ENCODE measurements around the gene NOX5.
"Not testable (repeated sequence)": the region's sequence is repeated elsewhere in the genome, so short reads cannot be mapped to it uniquely, and the experiment has no call there.

Gene NOX5, protein sequence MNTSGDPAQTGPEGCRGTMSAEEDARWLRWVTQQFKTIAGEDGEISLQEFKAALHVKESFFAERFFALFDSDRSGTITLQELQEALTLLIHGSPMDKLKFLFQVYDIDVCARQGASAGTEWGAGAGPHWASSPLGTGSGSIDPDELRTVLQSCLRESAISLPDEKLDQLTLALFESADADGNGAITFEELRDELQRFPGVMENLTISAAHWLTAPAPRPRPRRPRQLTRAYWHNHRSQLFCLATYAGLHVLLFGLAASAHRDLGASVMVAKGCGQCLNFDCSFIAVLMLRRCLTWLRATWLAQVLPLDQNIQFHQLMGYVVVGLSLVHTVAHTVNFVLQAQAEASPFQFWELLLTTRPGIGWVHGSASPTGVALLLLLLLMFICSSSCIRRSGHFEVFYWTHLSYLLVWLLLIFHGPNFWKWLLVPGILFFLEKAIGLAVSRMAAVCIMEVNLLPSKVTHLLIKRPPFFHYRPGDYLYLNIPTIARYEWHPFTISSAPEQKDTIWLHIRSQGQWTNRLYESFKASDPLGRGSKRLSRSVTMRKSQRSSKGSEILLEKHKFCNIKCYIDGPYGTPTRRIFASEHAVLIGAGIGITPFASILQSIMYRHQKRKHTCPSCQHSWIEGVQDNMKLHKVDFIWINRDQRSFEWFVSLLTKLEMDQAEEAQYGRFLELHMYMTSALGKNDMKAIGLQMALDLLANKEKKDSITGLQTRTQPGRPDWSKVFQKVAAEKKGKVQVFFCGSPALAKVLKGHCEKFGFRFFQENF

DNA sequence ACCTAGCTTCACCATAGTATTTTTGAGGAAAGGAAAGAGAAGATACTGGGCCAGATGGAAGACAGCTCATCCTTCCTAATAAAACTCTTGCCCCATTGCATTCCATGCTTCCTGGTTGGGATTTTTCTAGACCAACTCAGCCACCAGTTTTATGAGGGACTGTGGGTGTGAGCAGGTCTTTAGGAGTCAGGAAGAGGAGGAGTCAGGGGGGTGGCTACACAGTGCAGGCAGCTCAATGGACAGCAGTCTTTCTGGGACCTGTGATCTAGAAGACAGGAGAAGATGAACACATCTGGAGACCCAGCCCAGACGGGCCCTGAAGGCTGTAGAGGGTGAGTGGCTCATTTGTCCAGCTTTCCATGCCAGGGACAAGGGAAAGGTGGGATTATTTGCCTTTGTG, at the start of gene NOX5:
Gene NOX5 (plus strand): TSS at position 242 of the 400 bp plus-strand sequence. CDS start 41 bp downstream, at position 283.
- TF ChIP-seq, protein P1, sequence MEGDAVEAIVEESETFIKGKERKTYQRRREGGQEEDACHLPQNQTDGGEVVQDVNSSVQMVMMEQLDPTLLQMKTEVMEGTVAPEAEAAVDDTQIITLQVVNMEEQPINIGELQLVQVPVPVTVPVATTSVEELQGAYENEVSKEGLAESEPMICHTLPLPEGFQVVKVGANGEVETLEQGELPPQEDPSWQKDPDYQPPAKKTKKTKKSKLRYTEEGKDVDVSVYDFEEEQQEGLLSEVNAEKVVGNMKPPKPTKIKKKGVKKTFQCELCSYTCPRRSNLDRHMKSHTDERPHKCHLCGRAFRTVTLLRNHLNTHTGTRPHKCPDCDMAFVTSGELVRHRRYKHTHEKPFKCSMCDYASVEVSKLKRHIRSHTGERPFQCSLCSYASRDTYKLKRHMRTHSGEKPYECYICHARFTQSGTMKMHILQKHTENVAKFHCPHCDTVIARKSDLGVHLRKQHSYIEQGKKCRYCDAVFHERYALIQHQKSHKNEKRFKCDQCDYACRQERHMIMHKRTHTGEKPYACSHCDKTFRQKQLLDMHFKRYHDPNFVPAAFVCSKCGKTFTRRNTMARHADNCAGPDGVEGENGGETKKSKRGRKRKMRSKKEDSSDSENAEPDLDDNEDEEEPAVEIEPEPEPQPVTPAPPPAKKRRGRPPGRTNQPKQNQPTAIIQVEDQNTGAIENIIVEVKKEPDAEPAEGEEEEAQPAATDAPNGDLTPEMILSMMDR (IDR thresholded peaks at IDR 0.05; ENCODE audit: low read depth, low read length) = no peak
- H3K4me3 ChIP-seq (ENCODE audit: low read depth, low read length) = no peak within 1 kb of the TSS
- in situ Hi-C loops (cut with HindIII; ENCODE audit: low sequenced_read_pairs) = no loop called here
- DNase-seq (ENCODE audit: low read depth, low spot score) = no peak

DNA sequence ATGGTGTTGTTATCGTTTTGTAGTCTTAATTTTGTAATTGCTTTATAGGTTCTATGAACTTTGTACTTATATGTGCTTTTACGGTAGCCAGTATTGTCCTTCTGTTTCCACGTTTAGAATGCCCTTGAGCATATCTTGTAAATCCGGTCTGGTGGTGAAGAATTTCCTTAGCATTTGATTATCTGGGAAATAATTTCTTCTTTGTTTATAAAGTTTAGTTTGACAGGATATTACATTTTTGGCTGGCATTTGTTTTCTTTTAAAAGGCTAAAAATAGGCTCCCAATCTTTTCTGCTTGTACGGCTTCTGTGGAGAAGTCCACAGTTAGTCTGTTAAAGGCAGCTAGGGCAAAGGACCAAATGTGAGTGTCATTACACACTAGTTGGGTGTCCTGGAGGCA, 47.5 kb upstream of the NOX5 start:
- DNase-seq (ENCODE audit: low read depth, low spot score) = no peak
- no peak overlapping the region for H3K4me3 ChIP-seq (ENCODE audit: low read depth, low read length)
- in situ Hi-C loops (cut with HindIII; ENCODE audit: low sequenced_read_pairs) = no loop called here
- TF ChIP-seq, protein P1 (IDR thresholded peaks at IDR 0.05; ENCODE audit: low read depth, low read length) = no peak

GRCh38 chr15:68967948-68968347, 46.5 kb upstream of the NOX5 start:
- TF ChIP-seq, protein P1 (IDR thresholded peaks at IDR 0.05; ENCODE audit: low read depth, low read length) = no peak
- DNase-seq (ENCODE audit: low read depth, low spot score) = no peak
- in situ Hi-C loops (cut with HindIII; ENCODE audit: low sequenced_read_pairs) = no loop called here
- no peak overlapping the region for H3K4me3 ChIP-seq (ENCODE audit: low read depth, low read length)

DNA sequence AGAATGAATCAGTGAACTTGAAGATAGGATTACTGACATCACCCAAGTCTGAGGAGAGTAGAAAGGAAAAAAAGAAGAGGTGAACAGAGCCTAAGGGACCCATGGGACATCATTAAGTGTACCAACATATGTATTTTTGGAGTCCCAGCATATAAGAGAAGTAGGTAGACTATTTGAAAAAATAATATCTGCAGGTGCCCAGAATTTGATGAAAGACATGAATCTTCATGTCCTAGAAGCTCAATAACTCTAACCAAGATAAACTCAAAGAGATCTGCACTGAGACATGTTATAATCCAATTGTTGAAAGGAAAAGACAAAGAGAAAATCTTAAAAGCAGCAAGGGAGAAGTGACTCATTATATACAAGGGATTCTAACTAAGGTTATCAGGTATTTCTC, 45.2 kb upstream of the NOX5 start:
- in situ Hi-C loops (cut with HindIII; ENCODE audit: low sequenced_read_pairs) = no loop called here

DNA sequence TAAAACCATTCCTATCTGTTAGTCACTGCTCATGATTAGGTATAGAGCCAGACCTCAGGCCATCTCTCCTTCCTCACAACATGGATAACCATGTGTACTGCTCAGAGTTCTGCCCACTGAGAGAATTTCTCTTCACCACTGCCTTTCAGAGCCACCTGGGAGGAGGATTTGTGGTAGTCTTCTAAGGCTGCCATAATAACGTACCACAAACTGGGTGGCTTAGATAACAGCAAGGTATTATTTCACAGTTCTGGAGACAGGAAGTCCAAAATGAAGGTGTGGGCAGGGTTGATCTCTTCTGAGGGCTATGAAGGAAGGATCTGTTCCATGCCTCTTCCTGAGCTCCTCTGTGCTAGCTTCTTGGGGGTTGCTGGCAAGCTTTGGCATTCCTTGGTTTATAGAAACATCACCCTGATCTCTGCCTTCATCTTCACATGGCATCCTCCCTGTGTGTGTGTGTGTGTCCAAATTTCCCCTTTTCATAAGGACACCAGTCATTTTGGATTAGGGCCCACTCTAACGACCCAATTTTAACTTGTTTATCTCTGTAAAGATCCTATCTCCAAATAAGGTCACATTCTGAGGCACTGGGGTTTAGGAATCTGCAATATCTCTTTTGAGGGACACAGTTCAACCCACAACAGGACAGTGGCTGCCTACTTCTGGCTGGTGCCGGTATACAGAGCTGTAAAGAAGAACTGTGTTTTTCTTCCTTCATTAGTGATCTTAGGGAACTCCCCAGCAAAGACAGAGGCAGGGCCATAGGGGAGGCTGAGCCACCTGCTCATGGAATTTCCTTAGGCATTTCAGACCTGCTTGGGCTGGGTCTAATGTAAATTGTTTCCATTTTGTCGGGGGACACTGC, 42.1 kb upstream of the NOX5 start:
- TF ChIP-seq, protein P1 (IDR thresholded peaks at IDR 0.05; ENCODE audit: low read depth, low read length) = no peak
- no peak for DNase-seq (ENCODE audit: low read depth, low spot score)
- in situ Hi-C loops (cut with HindIII; ENCODE audit: low sequenced_read_pairs) = no loop called here
- H3K4me3 ChIP-seq (ENCODE audit: low read depth, low read length) = no peak overlapping the region

More for the DNA sequence above, 45.2 kb upstream of the NOX5 start:
- no peak overlapping the region for H3K4me3 ChIP-seq (ENCODE audit: low read depth, low read length)
- no peak for DNase-seq (ENCODE audit: low read depth, low spot score)
- TF ChIP-seq, protein P1 (IDR thresholded peaks at IDR 0.05; ENCODE audit: low read depth, low read length) = no peak

- H3K4me3 ChIP-seq (ENCODE audit: low read depth, low read length); DNase-seq (ENCODE audit: low read depth, low spot score); in situ Hi-C loops (cut with HindIII; ENCODE audit: low sequenced_read_pairs): not testable (repeated sequence)
Measured at GRCh38 chr15:68975651-68976160, 38.8 kb upstream of the NOX5 start.

DNA sequence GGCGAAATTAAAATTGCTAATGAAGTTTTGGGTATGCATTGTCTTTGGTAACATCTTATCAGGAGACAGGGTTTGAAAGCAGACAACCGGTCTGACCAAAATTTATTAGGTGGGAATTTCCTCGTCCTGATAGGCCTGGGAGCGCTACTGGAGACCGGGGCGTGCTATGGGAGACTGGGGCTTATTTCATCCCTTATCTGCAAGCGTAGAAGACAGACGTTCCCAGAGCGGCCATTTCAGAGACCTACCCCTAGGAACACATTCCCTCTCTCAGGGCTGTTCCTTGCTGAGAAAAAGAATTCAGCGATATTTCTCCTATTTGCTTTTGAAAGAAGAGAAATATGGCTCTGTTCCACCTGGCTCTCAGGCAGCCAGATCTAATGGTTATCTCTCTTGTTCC, 37.1 kb upstream of the NOX5 start:
- in situ Hi-C loops (cut with HindIII; ENCODE audit: low sequenced_read_pairs); DNase-seq (ENCODE audit: low read depth, low spot score); H3K4me3 ChIP-seq (ENCODE audit: low read depth, low read length): not testable (repeated sequence)
